Right lobe of liver (tissue), 4 donors: ENCODE results near the gene RESF1.

Experiments used
- CTCF ChIP-seq, 4 donors: fragments of 200-600 bp in 3 of 4; fragments of 450-650 bp in 1 of 4; IDR thresholded peaks; one replicate each; pipeline versions ENCODE4 v1.5.1 to v1.8.0; 2016 to 2022; ENCODE audit warnings: antibody characterized with exemption in 4 of 4, mild to moderate bottlenecking in 2 of 4
- POLR2A ChIP-seq: fragments of 450-650 bp; IDR thresholded peaks from one replicate; pipeline ENCODE4 v1.6.1; 2017; ENCODE audit warnings: antibody characterized with exemption, mild to moderate bottlenecking
- donor health status: DM: no; HTN: no; CAD: no.
- donor health status: DM: no; HTN: no; CAD: no.
- donor health status: DM: no; HTN: yes; CAD: no.

GRCh38 chr12:31959701-31960391, 631 bp downstream of the RESF1 start:
- peak in 1 of 4 donors; percentile 23 for TF ChIP-seq CTCF (IDR thresholded peaks at IDR 0.05)
- TF ChIP-seq POLR2A: no peak
